Measurements from ENCODE around the gene NPM1.

Gene NPM1

GRCh38 chr5:171424726-171425125 lies 37.1 kb downstream of the NPM1 start:
- in situ Hi-C loops (cut with HindIII; ENCODE audit: low sequenced_read_pairs) = no loop called here
- no peak for DNase-seq (ENCODE audit: low read depth, low spot score)
- TF ChIP-seq, protein P1, sequence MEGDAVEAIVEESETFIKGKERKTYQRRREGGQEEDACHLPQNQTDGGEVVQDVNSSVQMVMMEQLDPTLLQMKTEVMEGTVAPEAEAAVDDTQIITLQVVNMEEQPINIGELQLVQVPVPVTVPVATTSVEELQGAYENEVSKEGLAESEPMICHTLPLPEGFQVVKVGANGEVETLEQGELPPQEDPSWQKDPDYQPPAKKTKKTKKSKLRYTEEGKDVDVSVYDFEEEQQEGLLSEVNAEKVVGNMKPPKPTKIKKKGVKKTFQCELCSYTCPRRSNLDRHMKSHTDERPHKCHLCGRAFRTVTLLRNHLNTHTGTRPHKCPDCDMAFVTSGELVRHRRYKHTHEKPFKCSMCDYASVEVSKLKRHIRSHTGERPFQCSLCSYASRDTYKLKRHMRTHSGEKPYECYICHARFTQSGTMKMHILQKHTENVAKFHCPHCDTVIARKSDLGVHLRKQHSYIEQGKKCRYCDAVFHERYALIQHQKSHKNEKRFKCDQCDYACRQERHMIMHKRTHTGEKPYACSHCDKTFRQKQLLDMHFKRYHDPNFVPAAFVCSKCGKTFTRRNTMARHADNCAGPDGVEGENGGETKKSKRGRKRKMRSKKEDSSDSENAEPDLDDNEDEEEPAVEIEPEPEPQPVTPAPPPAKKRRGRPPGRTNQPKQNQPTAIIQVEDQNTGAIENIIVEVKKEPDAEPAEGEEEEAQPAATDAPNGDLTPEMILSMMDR (IDR thresholded peaks at IDR 0.05; ENCODE audit: low read depth, low read length) = no peak

DNA sequence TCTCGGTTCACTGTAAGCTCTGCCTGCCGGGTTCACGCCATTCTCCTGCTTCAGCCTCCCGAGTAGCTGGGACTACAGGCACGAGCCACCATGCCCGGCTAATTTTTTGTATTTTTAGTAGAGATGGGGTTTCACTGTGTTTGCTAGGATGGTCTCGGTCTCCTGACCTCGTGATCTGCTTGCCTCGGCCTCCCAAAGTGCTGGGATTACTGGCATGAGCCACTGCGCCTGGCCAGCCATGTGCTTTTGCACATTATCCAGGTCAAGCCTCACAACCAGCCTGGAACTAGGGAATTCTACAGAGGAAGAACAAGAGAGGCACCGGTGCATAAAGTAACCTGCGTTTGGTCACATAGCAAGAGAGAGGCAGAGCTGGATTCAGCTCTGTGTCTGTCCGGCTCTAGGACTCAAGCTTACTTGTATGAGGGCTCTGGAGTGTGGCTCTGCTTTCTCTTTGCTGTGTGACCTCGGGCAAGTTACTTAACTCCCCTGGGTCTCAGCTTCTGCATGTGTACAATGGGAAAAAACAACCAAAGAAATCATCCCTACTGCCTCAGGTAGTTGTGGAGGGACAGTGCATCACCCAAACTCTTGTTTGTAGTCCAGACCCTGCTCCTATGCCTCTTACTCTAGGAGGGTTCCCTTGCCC lies 38.1 kb downstream of the NPM1 start:
- no peak for DNase-seq (ENCODE audit: low read depth, low spot score)
- TF ChIP-seq, protein P1 (IDR thresholded peaks at IDR 0.05; ENCODE audit: low read depth, low read length) = no peak
- in situ Hi-C loops (cut with HindIII; ENCODE audit: low sequenced_read_pairs) = no loop called here
- H3K4me3 ChIP-seq (ENCODE audit: low read depth, low read length) = no peak overlapping the region

More at GRCh38 chr5:171424726-171425125, 37.1 kb downstream of the NPM1 start:
- no peak overlapping the region for H3K4me3 ChIP-seq (ENCODE audit: low read depth, low read length)

GRCh38 chr5:171426266-171426665 lies 38.6 kb downstream of the NPM1 start:
- no peak overlapping the region for H3K4me3 ChIP-seq (ENCODE audit: low read depth, low read length)
- DNase-seq (ENCODE audit: low read depth, low spot score) = no peak
- TF ChIP-seq, protein P1 (IDR thresholded peaks at IDR 0.05; ENCODE audit: low read depth, low read length) = no peak
- in situ Hi-C loops (cut with HindIII; ENCODE audit: low sequenced_read_pairs) = no loop called here

DNA sequence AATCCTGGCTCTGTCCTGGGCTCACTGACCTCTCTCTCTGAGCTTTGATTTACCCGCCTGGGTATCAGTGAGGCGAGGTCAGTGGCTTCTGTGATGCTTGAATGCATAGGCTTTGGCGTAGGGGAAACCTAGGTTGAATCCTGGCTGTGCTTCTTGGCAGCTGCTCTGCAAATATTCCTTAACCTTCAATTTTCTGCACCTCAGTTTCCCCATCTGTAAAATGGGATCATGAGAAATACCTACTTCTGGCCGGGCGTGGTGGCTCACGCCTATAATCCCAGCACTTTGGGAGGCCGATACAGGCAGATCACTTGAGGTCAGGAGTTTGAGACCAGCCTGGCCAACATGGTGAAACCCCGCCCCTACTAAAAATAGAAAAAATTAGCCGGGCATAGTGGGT lies 39.0 kb downstream of the NPM1 start:
- H3K4me3 ChIP-seq (ENCODE audit: low read depth, low read length) = no peak overlapping the region
- TF ChIP-seq, protein P1 (IDR thresholded peaks at IDR 0.05; ENCODE audit: low read depth, low read length) = no peak
- in situ Hi-C loops (cut with HindIII; ENCODE audit: low sequenced_read_pairs) = no loop called here
- no peak for DNase-seq (ENCODE audit: low read depth, low spot score)

DNA sequence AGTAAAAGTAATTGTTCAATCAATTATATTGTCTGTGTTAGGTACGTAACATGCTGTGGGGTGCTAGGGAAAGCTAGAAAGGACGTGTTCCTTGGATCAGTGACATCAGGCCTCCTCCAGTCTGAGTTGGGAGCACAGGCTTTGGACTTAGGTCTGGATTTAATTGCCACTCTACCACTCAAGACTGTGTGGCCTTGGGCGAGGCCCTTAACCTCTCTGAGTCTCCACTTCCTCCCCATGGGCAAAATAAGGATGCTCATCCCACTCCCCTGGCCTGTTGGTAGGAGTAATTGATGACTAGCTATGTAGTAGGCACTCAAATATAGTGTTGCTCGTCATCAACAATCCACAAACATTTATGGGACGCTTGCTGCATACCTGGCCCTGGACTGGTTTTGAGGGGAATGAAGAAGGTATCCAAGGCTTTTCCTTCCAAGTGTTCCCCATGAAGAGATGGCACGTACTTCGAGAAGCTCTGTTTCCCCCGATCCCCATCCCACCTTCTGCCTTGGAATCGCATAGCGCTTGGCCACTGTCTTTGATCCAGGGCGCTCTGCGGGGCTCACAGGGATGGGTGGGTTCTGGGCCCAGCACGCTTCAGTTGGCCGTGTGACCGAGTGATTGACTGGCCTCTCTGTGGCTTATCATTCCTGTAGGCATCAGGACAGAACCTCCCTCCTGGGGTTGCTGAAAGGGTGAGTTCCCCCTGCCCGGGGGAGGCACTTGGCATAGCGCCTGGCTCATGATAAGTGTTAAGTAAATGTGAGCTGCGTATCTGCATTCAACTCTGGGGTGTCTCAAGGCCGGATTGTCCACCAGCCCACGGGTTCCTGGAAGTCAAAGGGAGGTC lies 39.9 kb downstream of the NPM1 start:
- in situ Hi-C loops (cut with HindIII; ENCODE audit: low sequenced_read_pairs) = no loop called here
- TF ChIP-seq, protein P1 (IDR thresholded peaks at IDR 0.05; ENCODE audit: low read depth, low read length) = no peak
- DNase-seq (ENCODE audit: low read depth, low spot score) = no peak
- no peak overlapping the region for H3K4me3 ChIP-seq (ENCODE audit: low read depth, low read length)

DNA sequence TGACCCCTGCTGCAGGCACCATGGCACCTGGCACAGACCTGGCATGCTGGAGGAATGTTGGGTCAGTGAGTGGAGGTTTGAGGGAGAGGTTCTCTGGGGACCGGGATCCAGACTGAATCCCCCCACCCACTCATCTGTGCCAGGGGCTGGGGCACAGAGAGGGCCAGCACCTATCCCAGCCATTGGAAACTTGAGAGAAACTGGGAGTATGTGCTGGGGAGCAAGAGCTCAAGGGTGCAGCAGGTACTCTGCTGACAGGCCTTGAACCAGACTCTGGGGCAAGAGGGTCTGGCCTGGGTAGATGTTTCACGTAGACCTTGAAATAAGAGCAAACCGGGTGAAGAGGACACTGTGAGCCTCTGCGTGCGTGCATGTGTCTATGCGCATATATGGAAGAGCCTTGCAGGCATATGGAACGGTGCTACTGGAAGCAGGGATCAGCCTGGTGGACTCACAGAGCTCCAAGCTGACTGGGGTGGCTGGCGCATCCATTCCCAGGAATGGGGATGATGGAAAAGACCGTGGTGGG lies 40.6 kb downstream of the NPM1 start:
- H3K4me3 ChIP-seq (ENCODE audit: low read depth, low read length) = no peak overlapping the region
- TF ChIP-seq, protein P1 (IDR thresholded peaks at IDR 0.05; ENCODE audit: low read depth, low read length) = no peak
- DNase-seq (ENCODE audit: low read depth, low spot score) = no peak
- in situ Hi-C loops (cut with HindIII; ENCODE audit: low sequenced_read_pairs) = no loop called here
